ENCODE results near the gene SUMO3. TPM values are rescaled to one million over a fixed set of nuclear protein-coding genes. Genes with fewer than 3 reads are reported as not detected.

Gene SUMO3
- total RNA-seq, 2 donors from 2014 or later, result 66.5 to 66.9 TPM

GRCh38 chr21:44837537-44837936 is 19.7 kb upstream of the SUMO3 start:
- H3K4me1 ChIP-seq (ENCODE audit: control insufficient read depth in 1 of 2, low read depth in 2 of 2), result no peaks in the 10 kb centered on the region
- ATAC-seq (ENCODE audit: insufficient number of reproducible peaks, low FRiP score, low read depth) (no peak), DNase-seq (ENCODE audit: low spot score) (no peak)
- no peaks in the 10 kb centered on the region for H3K36me3 ChIP-seq
- no peaks in the 10 kb centered on the region for H3K27me3 ChIP-seq (replicated peaks; ENCODE audit: insufficient read depth)
- H3K4me3 ChIP-seq, result no peak overlapping the region
- no peak overlapping the region for H3K27ac ChIP-seq
- H3K9me3 ChIP-seq, result no peaks in the 10 kb centered on the region
- TF ChIP-seq CTCF (IDR thresholded peaks at IDR 0.05), result no peak

- Histone ChIP-seq H3K36me3 (no peaks in the 10 kb centered on the region), H3K27ac (no peak overlapping the region), H3K4me1 (ENCODE audit: control insufficient read depth in 1 of 2, low read depth in 2 of 2) (no peaks in the 10 kb centered on the region), H3K27me3 (replicated peaks; ENCODE audit: insufficient read depth) (no peaks in the 10 kb centered on the region), H3K9me3 (no peaks in the 10 kb centered on the region), H3K4me3 (no peak overlapping the region)
- TF ChIP-seq CTCF (IDR thresholded peaks at IDR 0.05), result no peak
- DNase-seq (ENCODE audit: low spot score), result no peak
- ATAC-seq (ENCODE audit: insufficient number of reproducible peaks, low FRiP score, low read depth), result no peak
Observed at GRCh38 chr21:44836666-44837471, 19.0 kb upstream of the SUMO3 start.

GRCh38 chr21:44836349-44836665 is 18.4 kb upstream of the SUMO3 start:
- H3K36me3 ChIP-seq, result no peaks in the 10 kb centered on the region
- no peaks in the 10 kb centered on the region for H3K27me3 ChIP-seq (replicated peaks; ENCODE audit: insufficient read depth)
- H3K4me3 ChIP-seq, result no peak overlapping the region
- no peak for TF ChIP-seq CTCF (IDR thresholded peaks at IDR 0.05)
- ATAC-seq (ENCODE audit: insufficient number of reproducible peaks, low FRiP score, low read depth) (no peak), DNase-seq (ENCODE audit: low spot score) (no peak)
- no peaks in the 10 kb centered on the region for H3K4me1 ChIP-seq (ENCODE audit: control insufficient read depth in 1 of 2, low read depth in 2 of 2)
- no peak overlapping the region for H3K27ac ChIP-seq
- no peaks in the 10 kb centered on the region for H3K9me3 ChIP-seq

GRCh38 chr21:44835647-44835973 is 17.7 kb upstream of the SUMO3 start:
- H3K9me3 ChIP-seq, result no peaks in the 10 kb centered on the region
- no peak for ATAC-seq (ENCODE audit: insufficient number of reproducible peaks, low FRiP score, low read depth)
- H3K27ac ChIP-seq, result no peak overlapping the region
- H3K4me1 ChIP-seq (ENCODE audit: control insufficient read depth in 1 of 2, low read depth in 2 of 2), result no peaks in the 10 kb centered on the region
- no peaks in the 10 kb centered on the region for H3K36me3 ChIP-seq
- no peak overlapping the region for H3K4me3 ChIP-seq
- no peak for TF ChIP-seq CTCF (IDR thresholded peaks at IDR 0.05)
- no peak for DNase-seq (ENCODE audit: low spot score)
- H3K27me3 ChIP-seq (replicated peaks; ENCODE audit: insufficient read depth), result no peaks in the 10 kb centered on the region

DNA sequence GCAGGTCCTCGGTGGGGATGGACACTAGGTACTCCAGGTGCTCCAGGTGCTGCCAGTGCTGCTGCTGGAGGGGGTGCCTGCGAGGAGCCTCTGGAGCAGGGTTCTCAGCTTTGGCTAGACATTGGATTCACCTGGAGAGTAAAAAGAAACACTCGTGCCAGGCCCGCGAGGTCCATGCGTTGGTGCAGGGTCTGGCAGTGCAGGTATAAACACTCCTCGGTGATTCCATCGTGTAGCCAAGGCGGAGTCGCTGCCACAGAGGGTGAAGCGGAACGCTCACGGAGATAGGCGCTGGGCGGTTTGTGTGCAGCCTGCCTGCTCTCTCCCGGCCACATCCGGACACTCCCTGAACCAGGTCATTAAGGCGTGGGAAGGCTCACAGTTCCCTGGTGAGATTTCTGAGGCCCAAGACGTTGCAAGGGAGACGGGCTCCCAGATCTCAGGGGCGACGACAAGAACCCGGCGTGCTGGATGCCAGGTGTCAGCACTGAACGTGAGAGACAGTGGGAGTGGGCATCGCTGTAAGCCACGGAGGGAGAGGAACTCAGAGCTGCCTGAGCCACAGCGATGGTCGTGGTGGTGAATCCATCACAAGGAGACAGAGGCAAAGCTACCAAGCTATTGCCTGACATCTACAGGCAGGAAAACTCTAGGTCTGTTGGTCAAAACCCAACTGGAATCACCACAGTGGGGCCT is 17.2 kb upstream of the SUMO3 start:
- no peaks in the 10 kb centered on the region for H3K36me3 ChIP-seq
- no peaks in the 10 kb centered on the region for H3K27me3 ChIP-seq (replicated peaks; ENCODE audit: insufficient read depth)
- TF ChIP-seq CTCF (IDR thresholded peaks at IDR 0.05), result no peak
- H3K27ac ChIP-seq, result no peak overlapping the region
- no peaks in the 10 kb centered on the region for H3K4me1 ChIP-seq (ENCODE audit: control insufficient read depth in 1 of 2, low read depth in 2 of 2)
- ATAC-seq (ENCODE audit: insufficient number of reproducible peaks, low FRiP score, low read depth) (no peak), DNase-seq (ENCODE audit: low spot score) (no peak)
- H3K9me3 ChIP-seq, result no peaks in the 10 kb centered on the region
- H3K4me3 ChIP-seq, result no peak overlapping the region
